HCT116 (cell line): Measurements from ENCODE around the gene SLFN14. TPM values are rescaled to one million over a fixed set of nuclear protein-coding genes. Genes with fewer than 3 reads are reported as not detected.

Experiments
- ATAC-seq: fragments of 200-7000 bp; cut with Tn5 transposase; 2 replicates; pipeline ENCODE4 v1.9.1; 2020; ENCODE audit warnings: mild to moderate bottlenecking, moderate library complexity
- BruUV-seq: library from RNA; stranded (reverse); fragments of 400-500 nt; replicated peaks from 2 replicates; lab custom pipeline; 2021; lab: Mats Ljungman, UMichigan
- CTCF ChIA-PET: fragments of 300-600 bp; sonication (Branson Sonifier 250); formaldehyde crosslinking; loops from one replicate; lab custom pipeline; 2021; ENCODE audit warnings: antibody characterized with exemption; lab: Charles Lee
- POLR2A ChIA-PET: fragments of 300-600, 350-600 bp; sonication (Branson Sonifier 250); formaldehyde crosslinking; loops from one replicate; lab custom pipeline; 2021; ENCODE audit warnings: antibody characterized with exemption; lab: Charles Lee
- RAD21 ChIA-PET, 2 experiments: fragments of 300-600 bp; sonication (Branson Sonifier 250); formaldehyde crosslinking; loops; one replicate each; lab custom pipeline; 2023; ENCODE audit warnings: low total read pairs in 2 of 2; ENCODE audit not compliant: uncharacterized antibody in 2 of 2, unreplicated experiment in 2 of 2, low non-redundant PET in 1 of 2; lab: Charles Lee
- DNase-seq: peaks from one replicate; pipeline ENCODE4 v3.0.0-alpha.2; 2010; ENCODE audit warnings: low read depth, low spot score
- H2AFZ ChIP-seq: fragments of 200-600 bp; shearing (Covaris generic), sonication (generic); 2 replicates; pipeline ENCODE4 v1.6.1; 2017; ENCODE audit warnings: low read depth, mixed run types, mixed read lengths, antibody characterized with exemption, low read length; ENCODE audit not compliant: poor library complexity, severe bottlenecking
- H3K27ac ChIP-seq: 2 replicates; pipeline ENCODE4 v1.5.1; 2012; ENCODE audit warnings: low read depth, low read length
- H3K27me3 ChIP-seq: fragments of 200-600 bp; sonication (generic); 2 replicates; pipeline ENCODE4 v1.6.1; 2016; ENCODE audit warnings: mixed run types, low read length, mixed read lengths; ENCODE audit not compliant: insufficient read depth
- H3K36me3 ChIP-seq, 2 experiments: fragments of 200-500 bp in 1 of 2; fragments of 200-600 bp in 1 of 2; sonication (Bioruptor generic) in 1 of 2; sonication (generic) in 1 of 2; 2 replicates each; pipeline versions ENCODE4 v1.5.1 to v1.6.1; 2014 to 2016; ENCODE audit warnings: low read length in 2 of 2, inconsistent platforms in 1 of 2, mixed read lengths in 1 of 2, mixed run types in 1 of 2; ENCODE audit not compliant: insufficient read depth in 2 of 2, control insufficient read depth in 1 of 2
- H3K4me1 ChIP-seq, 2 experiments: fragments of 200-600 bp in 1 of 2; sonication (generic) in 1 of 2; 2 replicates each; pipeline versions ENCODE4 v1.5.1 to v1.6.1; 2012 to 2017; ENCODE audit warnings: low read length in 2 of 2, inconsistent platforms in 1 of 2, mild to moderate bottlenecking in 1 of 2, mixed read lengths in 1 of 2, mixed run types in 1 of 2, moderate library complexity in 1 of 2; ENCODE audit not compliant: insufficient read depth in 2 of 2, control insufficient read depth in 1 of 2
- H3K4me2 ChIP-seq: fragments of 200-600 bp; sonication (generic); 2 replicates; pipeline ENCODE4 v1.6.1; 2017; ENCODE audit warnings: mixed run types, low read length, mixed read lengths
- H3K4me3 ChIP-seq, 2 experiments: fragments of 200-600 bp in 1 of 2; sonication (generic) in 1 of 2; replicated peaks in 1 of 2; 2 replicates each; pipeline ENCODE4 v1.5.1; 2011 to 2016; ENCODE audit warnings: low read length in 2 of 2, control low read depth in 1 of 2, low read depth in 1 of 2, mild to moderate bottlenecking in 1 of 2, mixed read lengths in 1 of 2, mixed run types in 1 of 2
- H3K79me2 ChIP-seq: fragments of 200-600 bp; sonication (generic); 2 replicates; pipeline ENCODE4 v1.6.1; 2017; ENCODE audit warnings: mild to moderate bottlenecking, mixed run types, low read length, moderate library complexity, mixed read lengths; ENCODE audit not compliant: insufficient read depth
- H3K9ac ChIP-seq: fragments of 200-600 bp; sonication (generic); 2 replicates; pipeline ENCODE4 v1.6.1; 2016; ENCODE audit warnings: low read length, mixed read lengths
- H3K9me2 ChIP-seq: fragments of 200-600 bp; sonication (generic), shearing (Covaris generic); 2 replicates; pipeline ENCODE4 v1.6.1; 2017; ENCODE audit warnings: mixed run types, mild to moderate bottlenecking, moderate library complexity; ENCODE audit not compliant: insufficient read depth
- H3K9me3 ChIP-seq, 2 experiments: fragments of 200-500 bp in 1 of 2; fragments of 200-600 bp in 1 of 2; sonication (Bioruptor generic) in 1 of 2; sonication (generic) in 1 of 2; 2 replicates each; pipeline ENCODE4 v1.6.1; 2014 to 2017; ENCODE audit warnings: low read length in 2 of 2, mixed read lengths in 2 of 2, inconsistent platforms in 1 of 2, low read depth in 1 of 2, mild to moderate bottlenecking in 1 of 2, mixed run types in 1 of 2, moderate library complexity in 1 of 2; ENCODE audit not compliant: control insufficient read depth in 1 of 2, insufficient read depth in 1 of 2
- H4K20me1 ChIP-seq: fragments of 200-600 bp; sonication (generic), shearing (Covaris generic); 2 replicates; pipeline ENCODE4 v1.6.1; 2017; ENCODE audit warnings: mixed run types, mild to moderate bottlenecking, moderate library complexity; ENCODE audit not compliant: insufficient read depth
- ATF3 ChIP-seq: IDR thresholded peaks from 2 replicates; pipeline ENCODE4 v1.6.1; 2012
- EGR1 ChIP-seq: IDR thresholded peaks from 2 replicates; pipeline ENCODE4 v1.6.1; 2012; ENCODE audit warnings: low read depth
- ELF1 ChIP-seq: IDR thresholded peaks from 2 replicates; pipeline ENCODE4 v1.6.1; 2012; ENCODE audit warnings: low read depth, borderline replicate concordance
- RAD21 ChIP-seq: IDR thresholded peaks from 2 replicates; pipeline ENCODE4 v1.6.1; 2012; ENCODE audit warnings: low read depth, mild to moderate bottlenecking
- REST ChIP-seq: IDR thresholded peaks from 2 replicates; pipeline ENCODE4 v1.6.1; 2012; ENCODE audit warnings: low read depth
- SIN3A ChIP-seq: IDR thresholded peaks from 2 replicates; pipeline ENCODE4 v1.6.1; 2012; ENCODE audit warnings: low read depth
- SP1 ChIP-seq: IDR thresholded peaks from 2 replicates; pipeline ENCODE4 v1.6.1; 2012; ENCODE audit warnings: low read depth
- SRF ChIP-seq: IDR thresholded peaks from 2 replicates; pipeline ENCODE4 v1.6.1; 2012; ENCODE audit warnings: low read depth
- TCF7L2 ChIP-seq: IDR thresholded peaks from 2 replicates; pipeline ENCODE4 v1.7.0; 2011; ENCODE audit warnings: borderline replicate concordance, inconsistent platforms; ENCODE audit not compliant: insufficient read depth, insufficient read length; ENCODE audit errors: extremely low read depth
- YY1 ChIP-seq: IDR thresholded peaks from 2 replicates; pipeline ENCODE4 v1.6.1; 2011; ENCODE audit warnings: low read length, low read depth, moderate library complexity, mild to moderate bottlenecking; ENCODE audit not compliant: insufficient replicate concordance; ENCODE audit errors: extremely low read depth
- ZBTB33 ChIP-seq: IDR thresholded peaks from 2 replicates; pipeline ENCODE4 v1.6.1; 2011; ENCODE audit warnings: mild to moderate bottlenecking, low read length, moderate library complexity; ENCODE audit not compliant: insufficient replicate concordance; ENCODE audit errors: extremely low read depth
- ZFX ChIP-seq: fragments of 450-650 bp; IDR thresholded peaks from 2 replicates; pipeline ENCODE4 v1.6.1; 2017
- ZNF274 ChIP-seq: fragments of 200-500 bp; sonication (Bioruptor generic); IDR thresholded peaks from 2 replicates; pipeline ENCODE4 v1.6.1; 2014; ENCODE audit warnings: mild to moderate bottlenecking, low read depth, low read length, inconsistent platforms
- intact Hi-C: fragments of 100-400 bp; cut with micrococcal nuclease; formaldehyde crosslinking; loops from 2 replicates; pipeline ENCODE4 v1.10.0; 2022
- total RNA-seq: library from RNA; stranded (reverse); gene quantifications from one replicate; pipeline ENCODE4 v1.2.1, GENCODE V29; 2021; ENCODE audit not compliant: unreplicated experiment

The SLFN14 gene
- total RNA-seq, 1 experiment from 2014 or later = not detected

GRCh38 chr17:35542990-35543389 is 17.6 kb downstream of the SLFN14 start:
- intact Hi-C loops = no loop called here
- Histone ChIP-seq H3K9me2 (no peaks in the 10 kb centered on the region), H3K4me3 (no peak overlapping the region), H3K9me3 (no peaks in the 10 kb centered on the region), H4K20me1 (no peaks in the 10 kb centered on the region), H3K79me2 (no peaks in the 10 kb centered on the region), H3K9ac (no peak overlapping the region), H3K4me2 (no peak overlapping the region), H3K27me3 (peaks cover 21% of the 10 kb centered on the region; the same call in 1 of the 2 replicates), H3K27ac (no peak overlapping the region), H2AFZ (no peak overlapping the region), H3K36me3 (no peaks in the 10 kb centered on the region), H3K4me1 (peaks cover 0 to 5% of the 10 kb centered on the region in 2 experiments; a peak in 1 of 4 replicates)
- no TSS peak for BruUV-seq
- TF ChIP-seq ELF1 = no peak
- no peak for TF ChIP-seq ZBTB33
- TF ChIP-seq TCF7L2 = no peak
- no peak for TF ChIP-seq ZFX
- TF ChIP-seq EGR1 = no peak
- TF ChIP-seq YY1 = no peak
- TF ChIP-seq SIN3A = no peak
- no peak for TF ChIP-seq SRF
- no peak for TF ChIP-seq ZNF274
- TF ChIP-seq REST = no peak
- TF ChIP-seq RAD21 = no peak
- no peak for TF ChIP-seq ATF3
- no peak for TF ChIP-seq SP1
- RAD21 ChIA-PET = no interaction called here
- ATAC-seq = no peak
- POLR2A ChIA-PET = no interaction called here
- CTCF ChIA-PET = no interaction called here
- no peak for DNase-seq
